Activated T-helper 17 cell treated with anti-CD3 and anti-CD28 coated beads, Interleukin-2, amount 50 U/mL, for 72 hours (primary cell): Measurements from ENCODE around the gene SERPIND1. TPM values are rescaled to one million over a fixed set of nuclear protein-coding genes. Genes with fewer than 3 reads are reported as not detected.

Experiments
- ATAC-seq: fragments of 150-1000 bp; cut with Tn5 transposase; replicated peaks from 2 replicates; pipeline ENCODE4 v1.10.0; 2021; ENCODE audit warnings: mild to moderate bottlenecking, moderate library complexity
- H3K27ac Mint-ChIP-seq: one replicate; pipeline ENCODE4 v1.8.0; 2022; ENCODE audit warnings: mixed read lengths
- H3K27me3 Mint-ChIP-seq: one replicate; pipeline ENCODE4 v1.8.0; 2022; ENCODE audit warnings: mixed read lengths
- H3K36me3 Mint-ChIP-seq: one replicate; pipeline ENCODE4 v1.8.0; 2022; ENCODE audit warnings: low read depth, mild to moderate bottlenecking, mixed read lengths
- H3K4me1 Mint-ChIP-seq: one replicate; pipeline ENCODE4 v1.8.0; 2022; ENCODE audit warnings: mixed read lengths
- H3K4me3 Mint-ChIP-seq: one replicate; pipeline ENCODE4 v1.8.0; 2022; ENCODE audit warnings: mild to moderate bottlenecking, mixed read lengths
- H3K9me3 Mint-ChIP-seq: one replicate; pipeline ENCODE4 v1.8.0; 2022; ENCODE audit warnings: mixed read lengths
- total RNA-seq, 2 donors: library from RNA; stranded (reverse); gene quantifications; one replicate each; pipeline ENCODE4 v1.2.3, GENCODE V29; 2022

Gene SERPIND1
- total RNA-seq, 2 donors from 2014 or later = 0.11 TPM; not detected in 1

- no peak overlapping the region for H3K4me3 Mint-ChIP-seq
- peaks cover 6% of the 10 kb centered on the region for H3K4me1 Mint-ChIP-seq
- H3K9me3 Mint-ChIP-seq = no peaks in the 10 kb centered on the region
- H3K27ac Mint-ChIP-seq = no peak overlapping the region
- no peaks in the 10 kb centered on the region for H3K27me3 Mint-ChIP-seq
- ATAC-seq = no peak
- H3K36me3 Mint-ChIP-seq = peaks cover 47% of the 10 kb centered on the region
These were observed 2.9 kb downstream of the SERPIND1 start for GRCh38 chr22:20776624-20777405.

- H3K9me3 Mint-ChIP-seq = no peaks in the 10 kb centered on the region
- peaks cover 55% of the 10 kb centered on the region for H3K36me3 Mint-ChIP-seq
- no peaks in the 10 kb centered on the region for H3K27me3 Mint-ChIP-seq
- no peak overlapping the region for H3K4me3 Mint-ChIP-seq
- H3K27ac Mint-ChIP-seq = peak overlapping the region; percentile 39
- ATAC-seq = peak; percentile 13
- H3K4me1 Mint-ChIP-seq = peaks cover 8% of the 10 kb centered on the region
These were observed 3.7 kb downstream of the SERPIND1 start for GRCh38 chr22:20777420-20778177.

DNA sequence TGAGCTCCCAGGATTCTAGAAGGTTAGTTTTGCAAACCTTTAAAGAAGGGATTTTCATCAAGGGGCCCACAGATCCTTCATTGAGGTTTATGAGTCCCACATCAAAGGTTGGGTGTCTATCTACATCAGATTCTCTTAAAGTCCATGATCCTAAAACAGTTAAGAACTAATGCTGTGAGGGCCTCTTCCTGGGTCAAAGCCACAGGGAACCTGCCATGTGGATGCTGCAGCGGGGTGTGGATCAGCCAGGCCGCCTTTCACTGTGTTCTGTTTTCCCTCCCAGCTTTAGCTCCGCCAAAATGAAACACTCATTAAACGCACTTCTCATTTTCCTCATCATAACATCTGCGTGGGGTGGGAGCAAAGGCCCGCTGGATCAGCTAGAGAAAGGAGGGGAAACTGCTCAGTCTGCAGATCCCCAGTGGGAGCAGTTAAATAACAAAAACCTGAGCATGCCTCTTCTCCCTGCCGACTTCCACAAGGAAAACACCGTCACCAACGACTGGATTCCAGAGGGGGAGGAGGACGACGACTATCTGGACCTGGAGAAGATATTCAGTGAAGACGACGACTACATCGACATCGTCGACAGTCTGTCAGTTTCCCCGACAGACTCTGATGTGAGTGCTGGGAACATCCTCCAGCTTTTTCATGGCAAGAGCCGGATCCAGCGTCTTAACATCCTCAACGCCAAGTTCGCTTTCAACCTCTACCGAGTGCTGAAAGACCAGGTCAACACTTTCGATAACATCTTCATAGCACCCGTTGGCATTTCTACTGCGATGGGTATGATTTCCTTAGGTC lies 5.3 kb downstream of the SERPIND1 start:
- Mint-ChIP-seq H3K27me3 (no peaks in the 10 kb centered on the region), H3K4me3 (no peak overlapping the region), H3K27ac (peak overlapping the region; percentile 63), H3K4me1 (peaks cover 10% of the 10 kb centered on the region), H3K9me3 (no peaks in the 10 kb centered on the region), H3K36me3 (peaks cover 63% of the 10 kb centered on the region)
- no peak for ATAC-seq

DNA sequence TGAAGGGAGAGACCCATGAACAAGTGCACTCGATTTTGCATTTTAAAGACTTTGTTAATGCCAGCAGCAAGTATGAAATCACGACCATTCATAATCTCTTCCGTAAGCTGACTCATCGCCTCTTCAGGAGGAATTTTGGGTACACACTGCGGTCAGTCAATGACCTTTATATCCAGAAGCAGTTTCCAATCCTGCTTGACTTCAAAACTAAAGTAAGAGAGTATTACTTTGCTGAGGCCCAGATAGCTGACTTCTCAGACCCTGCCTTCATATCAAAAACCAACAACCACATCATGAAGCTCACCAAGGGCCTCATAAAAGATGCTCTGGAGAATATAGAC lies 5.9 kb downstream of the SERPIND1 start:
- H3K4me3 Mint-ChIP-seq = no peak overlapping the region
- H3K4me1 Mint-ChIP-seq = peaks cover 14% of the 10 kb centered on the region
- no peak for ATAC-seq
- no peaks in the 10 kb centered on the region for H3K27me3 Mint-ChIP-seq
- no peaks in the 10 kb centered on the region for H3K9me3 Mint-ChIP-seq
- H3K36me3 Mint-ChIP-seq = peaks cover 64% of the 10 kb centered on the region
- peak overlapping the region; percentile 63 for H3K27ac Mint-ChIP-seq

- Mint-ChIP-seq H3K36me3 (peaks cover 56% of the 10 kb centered on the region), H3K9me3 (no peaks in the 10 kb centered on the region), H3K4me3 (peak overlapping the region; percentile 45), H3K27me3 (no peaks in the 10 kb centered on the region), H3K27ac (peak overlapping the region; percentile 74), H3K4me1 (peaks cover 14% of the 10 kb centered on the region)
- ATAC-seq = peak; percentile 93
These were observed 7.5 kb downstream of the SERPIND1 start for GRCh38 chr22:20781272-20781990.

- H3K4me3 Mint-ChIP-seq = peak overlapping the region; percentile 45
- peak overlapping the region; percentile 74 for H3K27ac Mint-ChIP-seq
- H3K27me3 Mint-ChIP-seq = no peaks in the 10 kb centered on the region
- ATAC-seq = no peak
- peaks cover 56% of the 10 kb centered on the region for H3K36me3 Mint-ChIP-seq
- H3K9me3 Mint-ChIP-seq = no peaks in the 10 kb centered on the region
- H3K4me1 Mint-ChIP-seq = peaks cover 14% of the 10 kb centered on the region
These were observed 8.2 kb downstream of the SERPIND1 start for GRCh38 chr22:20782083-20782482.

GRCh38 chr22:20782596-20783299 lies 8.8 kb downstream of the SERPIND1 start:
- Mint-ChIP-seq H3K27me3 (no peaks in the 10 kb centered on the region), H3K4me1 (peaks cover 14% of the 10 kb centered on the region), H3K36me3 (peaks cover 50% of the 10 kb centered on the region), H3K4me3 (no peak overlapping the region), H3K9me3 (no peaks in the 10 kb centered on the region), H3K27ac (peak overlapping the region; percentile 67)
- no peak for ATAC-seq

DNA sequence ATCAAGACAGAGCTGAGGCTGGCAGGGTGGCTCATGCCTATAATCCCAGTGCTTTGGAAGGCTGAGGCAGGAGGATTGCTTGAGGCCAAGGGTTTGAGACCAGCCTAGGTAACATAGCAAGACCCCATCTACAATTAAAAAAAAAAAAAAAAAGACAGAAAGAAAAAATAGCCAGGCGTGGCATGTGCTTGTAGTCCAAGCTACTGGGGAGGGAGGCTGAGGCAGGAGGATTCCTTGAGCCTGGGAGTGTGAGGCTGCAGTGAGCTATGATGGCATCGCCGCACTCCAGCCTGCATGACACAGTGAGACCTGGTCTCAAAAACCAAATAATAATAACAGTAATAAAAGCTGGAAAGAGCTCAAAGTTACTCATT lies 9.4 kb downstream of the SERPIND1 start:
- Mint-ChIP-seq H3K4me1 (peaks cover 14% of the 10 kb centered on the region), H3K36me3 (peaks cover 45% of the 10 kb centered on the region), H3K4me3 (no peak overlapping the region), H3K27ac (peak overlapping the region; percentile 67), H3K27me3 (no peaks in the 10 kb centered on the region), H3K9me3 (no peaks in the 10 kb centered on the region)
- no peak for ATAC-seq

DNA sequence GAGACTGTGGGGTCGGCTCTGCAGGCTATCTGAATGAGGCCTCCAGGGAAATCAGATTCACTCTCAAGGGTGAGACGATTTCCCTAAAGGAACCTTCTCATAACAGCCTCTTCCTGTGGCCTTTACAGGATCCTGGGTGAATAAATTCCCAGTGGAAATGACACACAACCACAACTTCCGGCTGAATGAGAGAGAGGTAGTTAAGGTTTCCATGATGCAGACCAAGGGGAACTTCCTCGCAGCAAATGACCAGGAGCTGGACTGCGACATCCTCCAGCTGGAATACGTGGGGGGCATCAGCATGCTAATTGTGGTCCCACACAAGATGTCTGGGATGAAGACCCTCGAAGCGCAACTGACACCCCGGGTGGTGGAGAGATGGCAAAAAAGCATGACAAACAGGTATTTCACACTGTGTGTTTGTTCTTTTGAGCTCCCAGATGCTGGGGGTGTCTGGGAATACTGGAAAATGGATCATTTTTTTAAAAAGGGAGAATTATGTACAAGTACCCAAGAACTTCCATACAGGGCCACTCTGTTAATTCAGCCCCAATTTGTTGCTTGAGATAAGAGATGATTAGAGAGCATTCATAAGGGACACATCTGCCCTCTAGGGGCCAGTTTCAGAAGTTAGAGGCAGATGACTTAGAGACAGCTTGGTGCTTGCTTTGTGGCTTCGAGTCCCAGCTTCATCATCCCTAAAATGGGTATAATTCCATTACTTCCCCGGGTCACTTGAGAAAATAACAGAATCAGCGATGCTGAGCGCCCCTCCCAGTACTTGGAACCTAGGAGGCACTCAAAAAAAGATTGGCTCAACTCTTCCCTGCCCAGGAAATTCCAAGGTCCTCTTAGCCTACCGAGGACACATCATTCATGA lies 10.2 kb downstream of the SERPIND1 start:
- ATAC-seq = no peak
- Mint-ChIP-seq H3K27ac (peak overlapping the region; percentile 6), H3K36me3 (peaks cover 44% of the 10 kb centered on the region), H3K9me3 (no peaks in the 10 kb centered on the region), H3K27me3 (no peaks in the 10 kb centered on the region), H3K4me3 (no peak overlapping the region), H3K4me1 (peaks cover 14% of the 10 kb centered on the region)

DNA sequence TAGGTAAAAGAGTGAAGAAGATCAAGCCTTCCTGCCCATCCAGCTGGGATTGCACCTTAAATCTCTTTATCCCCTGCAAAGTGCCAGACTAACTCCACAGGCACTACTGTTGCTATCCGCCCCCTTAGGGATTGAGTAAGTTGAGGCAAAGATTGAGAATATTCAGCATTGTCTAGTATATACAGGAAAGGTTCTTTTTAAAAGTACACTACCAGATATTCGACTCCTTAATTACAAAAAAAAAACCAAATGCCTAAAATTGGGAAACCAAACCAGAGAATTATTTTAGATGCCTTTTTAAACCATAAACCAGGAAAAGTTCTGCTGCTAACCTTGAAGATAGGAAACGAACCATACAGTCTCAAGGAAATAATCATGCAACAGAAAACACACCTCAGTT lies 11.5 kb downstream of the SERPIND1 start:
- no peaks in the 10 kb centered on the region for H3K27me3 Mint-ChIP-seq
- no peak overlapping the region for H3K27ac Mint-ChIP-seq
- no peak for ATAC-seq
- no peaks in the 10 kb centered on the region for H3K9me3 Mint-ChIP-seq
- H3K36me3 Mint-ChIP-seq = peaks cover 39% of the 10 kb centered on the region
- no peak overlapping the region for H3K4me3 Mint-ChIP-seq
- peaks cover 14% of the 10 kb centered on the region for H3K4me1 Mint-ChIP-seq

- H3K4me3 Mint-ChIP-seq = no peak overlapping the region
- ATAC-seq = no peak
- H3K27ac Mint-ChIP-seq = no peak overlapping the region
- H3K4me1 Mint-ChIP-seq = peaks cover 14% of the 10 kb centered on the region
- H3K27me3 Mint-ChIP-seq = no peaks in the 10 kb centered on the region
- H3K9me3 Mint-ChIP-seq = no peaks in the 10 kb centered on the region
- peaks cover 45% of the 10 kb centered on the region for H3K36me3 Mint-ChIP-seq
These were observed 12.1 kb downstream of the SERPIND1 start for GRCh38 chr22:20786048-20786447.

- no peak overlapping the region for H3K27ac Mint-ChIP-seq
- no peak overlapping the region for H3K4me3 Mint-ChIP-seq
- H3K9me3 Mint-ChIP-seq = no peaks in the 10 kb centered on the region
- no peaks in the 10 kb centered on the region for H3K27me3 Mint-ChIP-seq
- H3K4me1 Mint-ChIP-seq = peaks cover 10% of the 10 kb centered on the region
- ATAC-seq = no peak
- H3K36me3 Mint-ChIP-seq = peaks cover 46% of the 10 kb centered on the region
These were observed 12.6 kb downstream of the SERPIND1 start for GRCh38 chr22:20786536-20786979.

GRCh38 chr22:20787223-20787622 lies 13.3 kb downstream of the SERPIND1 start:
- Mint-ChIP-seq H3K9me3 (no peaks in the 10 kb centered on the region), H3K4me3 (no peak overlapping the region), H3K4me1 (peaks cover 6% of the 10 kb centered on the region), H3K27ac (no peak overlapping the region), H3K27me3 (no peaks in the 10 kb centered on the region), H3K36me3 (peaks cover 47% of the 10 kb centered on the region)
- no peak for ATAC-seq
